Stomach smooth muscle (tissue), 2 donors: Measurements from ENCODE around the gene REEP1.

ENCODE experiments used
- H3K27ac ChIP-seq: one replicate; pipeline ENCODE4 v1.7.0; 2013; ENCODE audit warnings: mild to moderate bottlenecking, low read length, inconsistent platforms
- H3K27me3 ChIP-seq, 2 donors: one replicate each; pipeline ENCODE4 v1.7.0; 2013; ENCODE audit warnings: low read length in 2 of 2; ENCODE audit not compliant: insufficient read depth in 2 of 2, control insufficient read depth in 1 of 2
- H3K36me3 ChIP-seq, 2 donors: one replicate each; pipeline ENCODE4 v1.7.0; 2013; ENCODE audit warnings: low read length in 2 of 2; ENCODE audit not compliant: control insufficient read depth in 2 of 2, insufficient read depth in 2 of 2
- H3K4me1 ChIP-seq: one replicate; pipeline ENCODE4 v1.7.0; 2013; ENCODE audit warnings: low read length; ENCODE audit not compliant: control insufficient read depth, insufficient read depth
- H3K4me3 ChIP-seq, 2 donors: one replicate each; pipeline ENCODE4 v1.7.0; 2013; ENCODE audit warnings: low read length in 2 of 2
- H3K9ac ChIP-seq, 2 donors: one replicate each; pipeline ENCODE4 v1.7.0; 2013; ENCODE audit warnings: low read length in 2 of 2, mild to moderate bottlenecking in 1 of 2
- H3K9me3 ChIP-seq, 2 donors: one replicate each; pipeline ENCODE4 v1.7.0; 2013; ENCODE audit warnings: low read length in 2 of 2; ENCODE audit not compliant: control insufficient read depth in 2 of 2
- donor health status: healthy.
- donor health status: Pancreatic carcinoma.

REEP1 gene

GRCh38 chr2:86216575-86217555 is 120.6 kb downstream of the REEP1 start:
- Histone ChIP-seq H3K36me3 (peaks cover 17 to 27% of the 10 kb centered on the region in 2 donors), H3K9ac (no peak overlapping the region), H3K4me3 (no peak overlapping the region)

GRCh38 chr2:86214503-86214832 is 123.0 kb downstream of the REEP1 start:
- no peak overlapping the region for H3K9ac ChIP-seq
- H3K27ac ChIP-seq = no peak overlapping the region
- H3K4me3 ChIP-seq = no peak overlapping the region
- H3K36me3 ChIP-seq = peaks cover 31 to 41% of the 10 kb centered on the region in 2 donors
- H3K4me1 ChIP-seq = peaks cover 7% of the 10 kb centered on the region
- no peaks in the 10 kb centered on the region for H3K9me3 ChIP-seq
- H3K27me3 ChIP-seq = no peaks in the 10 kb centered on the region

More at GRCh38 chr2:86216575-86217555, 120.6 kb downstream of the REEP1 start:
- H3K27me3 ChIP-seq = no peaks in the 10 kb centered on the region
- H3K4me1 ChIP-seq = peaks cover 17% of the 10 kb centered on the region
- H3K27ac ChIP-seq = no peak overlapping the region
- H3K9me3 ChIP-seq = no peaks in the 10 kb centered on the region

GRCh38 chr2:86213699-86214502 is 123.5 kb downstream of the REEP1 start:
- Histone ChIP-seq H3K9ac (no peak overlapping the region), H3K36me3 (peaks cover 36 to 45% of the 10 kb centered on the region in 2 donors), H3K9me3 (no peaks in the 10 kb centered on the region), H3K27me3 (no peaks in the 10 kb centered on the region), H3K4me1 (peaks cover 7% of the 10 kb centered on the region), H3K4me3 (no peak overlapping the region), H3K27ac (no peak overlapping the region)

- no peaks in the 10 kb centered on the region for H3K27me3 ChIP-seq
- H3K9ac ChIP-seq = no peak overlapping the region
- H3K36me3 ChIP-seq = peaks cover 44 to 47% of the 10 kb centered on the region in 2 donors
- H3K27ac ChIP-seq = no peak overlapping the region
- no peaks in the 10 kb centered on the region for H3K9me3 ChIP-seq
- H3K4me1 ChIP-seq = peaks cover 7% of the 10 kb centered on the region
- H3K4me3 ChIP-seq = no peak overlapping the region
Measured at GRCh38 chr2:86213056-86213455, 124.4 kb downstream of the REEP1 start.

- no peak overlapping the region for H3K9ac ChIP-seq
- H3K4me1 ChIP-seq = peaks cover 7% of the 10 kb centered on the region
- H3K4me3 ChIP-seq = no peak overlapping the region
- H3K27ac ChIP-seq = no peak overlapping the region
- no peaks in the 10 kb centered on the region for H3K27me3 ChIP-seq
- H3K9me3 ChIP-seq = no peaks in the 10 kb centered on the region
- peaks cover 50% of the 10 kb centered on the region in 2 donors for H3K36me3 ChIP-seq
Measured at GRCh38 chr2:86211796-86212188, 125.6 kb downstream of the REEP1 start.

- Histone ChIP-seq H3K9ac (no peak overlapping the region), H3K27me3 (no peaks in the 10 kb centered on the region), H3K4me3 (no peak overlapping the region), H3K9me3 (no peaks in the 10 kb centered on the region), H3K4me1 (peaks cover 7% of the 10 kb centered on the region), H3K36me3 (peaks cover 54 to 55% of the 10 kb centered on the region in 2 donors), H3K27ac (no peak overlapping the region)
Measured at GRCh38 chr2:86211033-86211795, 126.2 kb downstream of the REEP1 start.

- no peak overlapping the region for H3K4me3 ChIP-seq
Measured at GRCh38 chr2:86204458-86204857, 133.0 kb downstream of the REEP1 start.

GRCh38 chr2:86203614-86204013 is 133.8 kb downstream of the REEP1 start:
- Histone ChIP-seq H3K4me1 (peaks cover 3% of the 10 kb centered on the region), H3K27me3 (no peaks in the 10 kb centered on the region), H3K27ac (no peak overlapping the region)

More at GRCh38 chr2:86204458-86204857, 133.0 kb downstream of the REEP1 start:
- no peak overlapping the region for H3K9ac ChIP-seq
- no peaks in the 10 kb centered on the region for H3K27me3 ChIP-seq
- peaks cover 3% of the 10 kb centered on the region for H3K4me1 ChIP-seq
- no peak overlapping the region for H3K27ac ChIP-seq
- peaks cover 23 to 25% of the 10 kb centered on the region in 2 donors for H3K36me3 ChIP-seq
- H3K9me3 ChIP-seq = no peaks in the 10 kb centered on the region

GRCh38 chr2:86202702-86203101 is 134.7 kb downstream of the REEP1 start:
- H3K4me1 ChIP-seq = peaks cover 3% of the 10 kb centered on the region
- peaks cover 8 to 13% of the 10 kb centered on the region in 2 donors for H3K36me3 ChIP-seq
- no peak overlapping the region for H3K9ac ChIP-seq
- no peak overlapping the region for H3K4me3 ChIP-seq
- H3K27me3 ChIP-seq = no peaks in the 10 kb centered on the region
- H3K9me3 ChIP-seq = no peaks in the 10 kb centered on the region
- no peak overlapping the region for H3K27ac ChIP-seq

More at GRCh38 chr2:86203614-86204013, 133.8 kb downstream of the REEP1 start:
- Histone ChIP-seq H3K9me3 (no peaks in the 10 kb centered on the region), H3K4me3 (no peak overlapping the region), H3K36me3 (peaks cover 16 to 17% of the 10 kb centered on the region in 2 donors), H3K9ac (no peak overlapping the region)

- H3K27ac ChIP-seq = no peak overlapping the region
Measured at GRCh38 chr2:86202336-86202692, 135.1 kb downstream of the REEP1 start.

More at GRCh38 chr2:86202336-86202692, 135.1 kb downstream of the REEP1 start:
- Histone ChIP-seq H3K9ac (no peak overlapping the region), H3K36me3 (peaks cover 6 to 9% of the 10 kb centered on the region in 2 donors), H3K9me3 (no peaks in the 10 kb centered on the region), H3K4me1 (peaks cover 3% of the 10 kb centered on the region), H3K27me3 (no peaks in the 10 kb centered on the region), H3K4me3 (no peak overlapping the region)
